ENCODE data around the gene PIGT.

Gene PIGT

GRCh38 chr20:45465491-45466266, 49.7 kb downstream of the PIGT start:
- H3K9me3 ChIP-seq (ENCODE audit: control insufficient read depth, low read length), result no peaks in the 10 kb centered on the region
- no peak for TF ChIP-seq CTCF (IDR thresholded peaks at IDR 0.05)
- no peaks in the 10 kb centered on the region for H3K36me3 ChIP-seq (ENCODE audit: control insufficient read depth, insufficient read depth, low read length)
- H3K4me1 ChIP-seq, result no peaks in the 10 kb centered on the region
- no peaks in the 10 kb centered on the region for H3K79me2 ChIP-seq
- no peak overlapping the region for H3K27ac ChIP-seq
- H2AFZ ChIP-seq, result no peak overlapping the region
- H3K9ac ChIP-seq, result no peak overlapping the region
- no peaks in the 10 kb centered on the region for H3K27me3 ChIP-seq (ENCODE audit: control insufficient read depth, insufficient read depth, low read length)
- no peak overlapping the region for H3K4me2 ChIP-seq (ENCODE audit: low read length)
- H3K4me3 ChIP-seq (ENCODE audit: low read depth, low read length), result no peak overlapping the region

- Histone ChIP-seq H2AFZ (no peak overlapping the region), H3K79me2 (no peaks in the 10 kb centered on the region), H3K9me3 (ENCODE audit: control insufficient read depth, low read length) (no peaks in the 10 kb centered on the region), H3K4me1 (no peaks in the 10 kb centered on the region), H3K4me3 (ENCODE audit: low read depth, low read length) (no peak overlapping the region), H3K27ac (no peak overlapping the region), H3K4me2 (ENCODE audit: low read length) (no peak overlapping the region), H3K9ac (no peak overlapping the region), H3K36me3 (ENCODE audit: control insufficient read depth, insufficient read depth, low read length) (no peaks in the 10 kb centered on the region), H3K27me3 (ENCODE audit: control insufficient read depth, insufficient read depth, low read length) (no peaks in the 10 kb centered on the region)
- TF ChIP-seq CTCF (IDR thresholded peaks at IDR 0.05), result no peak
These were observed 51.2 kb downstream of the PIGT start for GRCh38 chr20:45467172-45467571.

GRCh38 chr20:45467861-45468260, 51.9 kb downstream of the PIGT start:
- no peak overlapping the region for H3K27ac ChIP-seq
- no peaks in the 10 kb centered on the region for H3K4me1 ChIP-seq
- no peak overlapping the region for H3K4me3 ChIP-seq (ENCODE audit: low read depth, low read length)
- no peaks in the 10 kb centered on the region for H3K9me3 ChIP-seq (ENCODE audit: control insufficient read depth, low read length)
- no peaks in the 10 kb centered on the region for H3K27me3 ChIP-seq (ENCODE audit: control insufficient read depth, insufficient read depth, low read length)
- H3K79me2 ChIP-seq, result no peaks in the 10 kb centered on the region
- no peak for TF ChIP-seq CTCF (IDR thresholded peaks at IDR 0.05)
- H3K4me2 ChIP-seq (ENCODE audit: low read length), result no peak overlapping the region
- H3K36me3 ChIP-seq (ENCODE audit: control insufficient read depth, insufficient read depth, low read length), result no peaks in the 10 kb centered on the region
- H2AFZ ChIP-seq, result no peak overlapping the region
- no peak overlapping the region for H3K9ac ChIP-seq

GRCh38 chr20:45469336-45470261, 53.7 kb downstream of the PIGT start, which contains the start of gene WFDC2:
WFDC2 (plus strand) TSS chr20:45469753; CDS start chr20:45469782, 29 bp downstream.
- Histone ChIP-seq H3K79me2 (no peaks in the 10 kb centered on the region), H3K9ac (no peak within 1 kb of the TSS), H3K9me3 (ENCODE audit: control insufficient read depth, low read length) (no peaks in the 10 kb centered on the region), H2AFZ (peak within 1 kb of the TSS; percentile 95), H3K4me3 (ENCODE audit: low read depth, low read length) (peak within 1 kb of the TSS; percentile 37), H3K27me3 (ENCODE audit: control insufficient read depth, insufficient read depth, low read length) (no peaks in the 10 kb centered on the region), H3K36me3 (ENCODE audit: control insufficient read depth, insufficient read depth, low read length) (no peaks in the 10 kb centered on the region), H3K4me2 (ENCODE audit: low read length) (peak within 1 kb of the TSS; percentile 90), H3K27ac (peak within 1 kb of the TSS; percentile 72), H3K4me1 (no peaks in the 10 kb centered on the region)
- peak; percentile 19 for TF ChIP-seq CTCF (IDR thresholded peaks at IDR 0.05)
